ENCODE measurements around the gene NFIC.
A peak's percentile ranks its signal among the peaks of the same experiment; 100 is the strongest.
"Not testable (repeated sequence)": the region's sequence is repeated elsewhere in the genome, so short reads cannot be mapped to it uniquely, and the experiment has no call there.

NFIC gene

DNA sequence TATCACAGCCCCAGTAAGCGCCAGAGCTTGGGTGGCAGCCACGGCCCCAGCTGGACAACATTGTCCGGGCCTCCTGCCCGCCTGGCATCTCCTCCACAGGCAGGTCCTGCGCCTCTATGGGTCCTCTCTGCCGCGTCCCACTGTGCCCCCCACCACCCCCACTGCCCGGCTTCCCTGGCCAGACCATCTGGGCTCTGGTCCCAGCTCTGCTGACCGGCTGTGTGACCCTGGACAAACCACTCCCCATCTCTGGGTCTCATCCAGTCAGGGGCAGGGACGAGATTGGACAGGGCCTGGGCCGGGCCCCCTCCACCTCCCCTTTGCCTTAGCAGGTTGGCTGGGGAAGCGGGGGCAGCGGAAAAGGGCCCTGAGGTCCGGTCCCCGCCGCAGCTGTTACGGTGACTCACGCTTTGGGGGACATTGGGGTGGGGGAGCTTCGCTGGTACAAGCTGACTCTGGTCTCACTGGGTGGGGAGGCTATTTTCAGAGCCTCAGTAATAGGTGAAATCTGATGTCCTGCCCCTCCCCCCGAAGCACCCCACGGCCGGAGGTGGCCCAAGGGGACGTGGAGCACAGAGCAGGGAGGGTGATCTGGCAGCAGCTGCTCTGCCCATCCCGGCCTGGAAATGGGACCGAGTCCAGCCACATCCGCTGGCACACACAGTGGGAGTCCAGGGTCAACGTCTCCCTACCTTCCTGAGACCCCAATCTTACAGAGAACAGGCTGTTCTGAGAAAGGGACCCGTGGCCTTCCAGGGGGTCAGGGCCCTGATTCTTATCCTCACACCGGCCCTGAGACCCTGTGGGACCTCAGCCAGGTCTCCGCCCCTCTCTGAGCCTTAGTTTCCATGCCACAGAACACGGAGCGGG lies 9.1 kb downstream of the NFIC start:
- DNase-seq: peak; percentile 81

DNA sequence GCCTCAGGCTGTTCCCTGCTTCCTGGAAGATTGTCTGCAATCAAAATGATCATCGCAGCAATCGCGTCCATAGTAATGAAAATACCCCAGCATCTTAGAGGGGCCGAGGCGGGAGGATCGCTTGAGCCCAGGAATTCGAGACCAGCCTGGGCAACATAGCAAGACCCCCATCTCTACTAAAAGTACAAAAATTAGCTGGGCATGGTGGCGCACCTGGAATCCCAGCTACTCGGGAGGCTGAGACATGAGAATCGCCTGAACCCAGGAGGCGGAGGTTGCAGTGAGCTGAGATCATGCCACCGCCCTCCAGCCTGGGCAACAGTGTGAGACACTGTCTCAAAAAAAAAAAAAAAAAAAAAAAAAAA lies 9.7 kb downstream of the NFIC start:
- not testable (repeated sequence) for DNase-seq

DNA sequence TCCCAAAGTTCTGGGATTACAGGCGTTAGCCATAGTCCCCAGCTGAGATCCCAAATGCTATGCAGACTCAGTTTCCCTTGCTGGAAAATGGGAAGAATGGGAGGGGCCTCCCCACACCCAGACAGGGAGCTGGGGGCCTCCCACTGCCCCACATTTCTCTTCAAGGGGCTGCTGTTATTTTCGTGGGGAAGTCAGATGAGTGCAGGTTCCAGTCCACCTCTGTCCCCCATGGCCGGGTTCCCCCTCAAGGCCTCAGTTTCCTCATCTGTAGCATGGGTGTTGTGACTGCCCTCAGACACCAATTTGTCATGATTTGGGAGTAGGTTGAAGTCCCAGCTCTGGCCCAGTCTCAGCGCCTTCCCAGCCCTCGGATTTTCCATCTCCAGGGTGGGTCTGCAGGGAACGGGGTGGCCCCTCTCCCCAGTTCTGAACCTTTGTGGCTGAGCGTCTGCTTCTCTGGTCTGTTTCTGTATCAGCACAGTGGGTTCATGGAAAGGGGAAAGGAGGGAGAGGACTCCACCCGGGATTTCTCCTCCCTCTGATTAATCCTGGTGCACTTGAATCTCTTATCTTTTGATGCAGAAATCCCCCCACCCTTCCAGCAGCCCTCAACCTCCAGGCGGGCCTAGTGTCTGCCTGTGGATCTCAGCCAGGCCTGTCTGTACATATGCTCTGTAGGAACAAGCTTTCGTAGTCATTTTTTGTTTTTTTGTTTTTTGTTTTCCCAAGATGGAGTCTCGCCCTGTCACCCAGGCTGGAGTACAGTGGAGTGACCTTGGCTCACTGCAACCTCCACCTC lies 12.2 kb downstream of the NFIC start:
- peak; percentile 21 for DNase-seq

DNA sequence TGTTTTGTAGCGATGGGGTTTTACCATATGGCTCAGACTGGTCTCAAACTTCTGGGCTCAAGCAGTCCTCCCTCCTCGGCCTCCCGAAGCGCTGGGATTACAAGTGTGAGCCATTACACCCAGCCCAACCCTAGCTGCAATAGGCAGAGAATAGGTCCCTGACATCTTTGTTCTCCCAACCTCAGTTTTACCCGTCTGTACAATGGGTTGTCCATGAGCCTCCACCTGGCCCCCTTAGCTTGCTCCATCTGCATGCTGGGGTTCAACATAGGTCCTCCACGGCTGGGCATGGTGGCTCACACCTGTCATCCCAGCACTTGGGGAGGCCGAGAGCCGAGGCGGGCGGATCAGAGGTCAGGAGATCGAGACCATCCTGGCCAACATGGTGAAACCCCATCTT lies 14.4 kb downstream of the NFIC start:
- no peak for DNase-seq

DNA sequence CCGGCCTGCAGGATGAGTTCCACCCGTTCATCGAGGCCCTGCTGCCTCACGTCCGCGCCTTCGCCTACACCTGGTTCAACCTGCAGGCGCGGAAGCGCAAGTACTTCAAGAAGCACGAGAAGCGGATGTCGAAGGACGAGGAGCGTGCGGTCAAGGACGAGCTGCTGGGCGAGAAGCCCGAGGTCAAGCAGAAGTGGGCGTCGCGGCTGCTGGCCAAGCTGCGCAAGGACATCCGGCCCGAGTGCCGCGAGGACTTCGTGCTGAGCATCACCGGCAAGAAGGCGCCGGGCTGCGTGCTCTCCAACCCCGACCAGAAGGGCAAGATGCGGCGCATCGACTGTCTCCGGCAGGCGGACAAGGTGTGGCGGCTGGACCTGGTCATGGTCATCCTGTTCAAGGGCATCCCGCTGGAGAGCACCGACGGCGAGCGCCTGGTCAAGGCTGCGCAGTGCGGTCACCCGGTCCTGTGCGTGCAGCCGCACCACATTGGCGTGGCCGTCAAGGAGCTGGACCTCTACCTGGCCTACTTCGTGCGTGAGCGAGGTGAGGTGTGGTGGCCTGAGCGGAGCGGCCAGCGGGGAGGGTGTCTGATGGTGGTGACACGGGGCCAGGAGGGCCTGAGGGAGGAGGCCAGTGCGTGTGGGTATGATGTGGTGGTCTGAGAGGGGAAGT lies 15.5 kb downstream of the NFIC start:
- peak; percentile 14 for DNase-seq

DNA sequence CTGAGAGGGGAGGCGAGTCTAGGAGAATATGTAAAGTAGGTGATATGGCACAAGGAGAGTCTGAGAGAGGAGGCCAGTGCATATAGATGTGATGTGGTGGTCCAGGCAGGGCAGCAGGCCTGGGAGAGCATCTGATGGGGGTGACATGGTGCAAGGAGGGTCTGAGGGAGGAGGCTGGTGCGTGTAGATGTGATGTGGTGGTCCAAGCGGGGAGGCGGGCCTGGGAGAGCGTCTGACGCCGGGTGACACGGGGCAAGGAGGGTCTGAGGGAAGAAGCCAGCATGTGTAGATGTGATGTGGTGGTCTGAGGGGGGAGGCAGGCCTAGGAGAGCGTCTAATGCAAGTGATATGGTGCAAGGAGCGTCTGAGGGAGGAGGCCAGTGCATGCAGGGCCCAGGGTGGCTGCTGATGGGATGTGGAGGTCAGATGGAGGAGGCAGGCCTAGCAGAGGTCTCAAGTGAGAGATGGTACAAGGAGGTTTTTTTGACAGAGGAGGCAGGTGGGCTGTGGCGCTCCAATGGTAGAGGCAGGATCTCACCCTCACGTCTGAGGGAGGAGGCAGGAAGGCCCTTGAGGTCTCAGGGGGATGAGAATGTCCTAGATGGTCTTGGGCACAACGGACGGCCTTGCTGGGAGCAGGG lies 16.2 kb downstream of the NFIC start:
- no peak for DNase-seq

DNA sequence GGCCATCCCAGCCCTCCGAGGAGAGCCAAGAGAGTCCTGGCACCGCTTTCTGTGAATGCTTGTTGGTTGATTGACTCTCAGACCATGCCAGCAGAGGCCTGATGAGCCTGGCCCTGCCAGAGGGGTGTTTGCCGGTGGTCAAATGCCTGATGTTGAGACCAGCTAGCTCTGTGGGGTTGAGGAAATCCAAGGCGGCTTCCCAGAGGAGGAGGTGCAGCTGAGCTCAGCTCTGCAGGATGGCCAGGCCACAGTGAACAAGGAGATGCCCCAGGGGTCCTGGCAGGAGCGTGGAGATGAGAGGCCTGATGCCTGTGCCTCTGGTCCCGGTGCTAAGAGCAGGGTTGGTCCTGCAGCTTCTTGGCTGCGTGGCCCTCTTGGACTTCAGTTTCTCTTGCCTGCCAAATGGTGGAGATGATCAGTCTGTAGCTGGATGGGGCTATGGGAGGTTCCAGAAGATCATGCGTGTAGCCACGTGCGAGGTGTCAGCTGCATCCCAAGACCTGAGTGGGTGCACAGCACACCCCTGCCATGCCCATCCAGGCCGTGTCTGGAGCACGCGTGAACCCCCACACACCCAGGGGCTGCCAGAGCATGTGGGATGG lies 16.8 kb downstream of the NFIC start:
- DNase-seq: no peak

DNA sequence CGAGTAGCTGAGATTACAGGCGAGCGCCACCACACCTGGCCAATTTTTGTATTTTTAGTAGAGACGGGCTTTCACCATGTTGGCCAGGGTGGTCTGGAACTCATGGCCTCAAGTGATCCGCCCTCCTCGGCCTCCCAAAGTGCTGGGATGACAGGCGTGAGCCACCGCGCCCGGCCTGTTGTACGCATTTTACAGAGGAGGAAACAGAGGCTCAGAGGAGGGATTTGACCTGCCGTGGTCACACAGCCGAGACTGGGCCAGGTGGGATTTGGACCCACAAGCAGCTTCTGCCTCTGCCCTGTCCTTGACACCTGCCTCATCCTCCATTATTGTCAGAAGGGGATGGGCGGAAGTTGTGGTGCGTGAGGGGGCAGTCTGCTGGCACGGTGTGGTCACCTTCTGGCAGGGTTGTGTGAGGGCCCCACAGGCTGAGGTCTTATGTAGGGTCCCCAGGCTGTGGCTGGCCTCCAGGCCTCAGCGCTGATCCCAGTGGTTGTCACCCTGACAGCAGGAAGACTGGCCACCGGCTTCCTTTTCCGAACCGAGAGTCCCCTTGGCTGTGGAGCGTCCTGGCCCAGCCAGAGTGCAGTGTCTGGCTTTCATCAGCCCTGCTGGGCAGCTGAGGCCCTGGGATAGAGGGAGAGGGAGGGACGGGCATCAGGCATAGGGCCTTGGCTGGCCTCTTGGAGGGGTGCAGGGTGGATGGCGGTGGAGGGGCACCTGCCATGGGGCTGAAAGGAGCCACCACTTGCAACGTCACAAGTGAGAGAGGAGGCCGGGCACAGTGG lies 20.3 kb downstream of the NFIC start:
- DNase-seq: no peak

DNA sequence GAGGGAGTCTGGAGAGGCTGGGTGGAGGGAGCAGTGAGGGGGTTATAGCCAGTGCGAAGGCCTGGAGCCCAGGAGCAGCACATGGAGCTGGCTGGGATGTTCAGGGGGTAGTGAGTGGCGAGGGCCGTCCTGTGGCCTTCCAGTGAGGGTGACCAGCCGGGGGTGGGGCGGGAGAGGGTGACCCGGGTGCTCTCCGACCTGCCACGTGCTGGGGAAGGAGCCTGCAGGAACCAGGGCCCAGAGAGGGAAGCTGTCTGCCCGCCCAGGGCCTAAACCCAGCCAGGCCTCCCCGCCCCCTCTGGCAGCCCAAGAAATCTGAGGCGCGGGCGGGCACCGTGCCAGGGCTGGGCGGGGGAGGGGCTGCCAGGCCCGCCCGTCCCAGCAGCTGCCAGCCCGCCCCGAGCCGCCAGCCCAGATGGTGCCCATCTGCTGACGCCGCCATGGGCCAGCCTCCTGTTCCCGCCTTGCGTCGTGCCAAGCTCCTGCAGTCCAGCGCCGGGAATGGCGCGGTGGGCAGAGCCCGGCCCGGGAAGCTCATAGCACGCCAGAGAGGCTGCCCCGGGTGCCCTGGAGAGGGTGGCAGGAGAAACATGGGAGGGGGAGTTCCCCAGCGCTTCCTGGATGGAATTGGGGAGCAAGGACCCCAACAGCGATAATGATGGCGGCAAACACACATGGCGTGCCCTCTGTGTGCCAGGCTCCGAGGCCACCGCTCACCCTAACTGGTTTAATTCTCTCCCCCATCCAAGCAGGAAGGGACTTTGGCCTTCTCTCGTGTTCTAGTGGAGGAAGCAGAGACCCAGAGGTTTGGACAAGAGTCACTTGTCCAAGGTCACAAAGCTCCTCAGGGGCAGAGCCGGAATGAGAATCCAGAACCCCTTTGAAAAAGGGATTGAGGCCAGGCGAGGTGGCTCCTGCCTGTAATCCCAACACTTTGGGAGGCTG lies 21.5 kb downstream of the NFIC start:
- DNase-seq: peak; percentile 90

DNA sequence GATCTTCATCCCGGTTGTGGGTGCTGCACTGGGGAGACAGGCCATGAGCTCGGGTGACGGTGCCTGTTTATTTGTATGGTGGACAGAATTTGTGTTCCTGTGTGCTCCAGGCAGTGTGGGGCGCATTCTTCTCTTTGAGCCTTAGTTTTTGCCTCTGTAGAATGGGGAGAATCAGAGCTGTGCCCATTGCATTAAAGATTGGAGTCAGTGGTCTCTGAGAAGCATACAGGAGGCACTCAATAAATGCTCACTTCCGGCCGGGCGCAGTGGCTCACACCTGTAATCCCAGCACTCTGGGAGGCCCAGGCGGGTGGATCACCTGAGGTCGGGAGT lies 23.0 kb downstream of the NFIC start:
- DNase-seq: no peak

DNA sequence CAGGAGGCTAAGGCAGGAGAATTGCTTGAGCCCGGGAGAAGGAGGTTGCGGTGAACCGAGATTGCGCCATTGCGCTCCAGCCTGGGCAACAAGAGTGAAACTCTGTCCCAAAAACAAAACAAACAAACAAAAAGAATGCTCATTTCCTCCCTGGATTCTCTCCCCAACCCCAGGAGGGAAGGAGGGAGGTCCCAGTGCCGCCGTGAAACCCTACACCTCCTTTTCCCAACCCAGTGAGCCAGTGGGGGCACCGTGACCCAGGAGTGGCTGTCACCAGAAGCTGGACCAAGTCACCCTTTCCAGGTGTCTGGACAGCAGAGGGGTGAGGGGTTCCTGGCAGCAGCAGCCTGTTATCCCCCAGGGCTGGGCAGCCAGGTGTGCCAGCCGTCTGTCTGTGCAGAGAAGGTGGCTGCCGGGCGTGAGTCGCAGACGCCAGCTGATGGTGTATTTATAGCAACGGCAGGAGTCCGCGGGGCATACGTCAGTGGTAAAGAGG lies 23.5 kb downstream of the NFIC start:
- peak; percentile 54 for DNase-seq

DNA sequence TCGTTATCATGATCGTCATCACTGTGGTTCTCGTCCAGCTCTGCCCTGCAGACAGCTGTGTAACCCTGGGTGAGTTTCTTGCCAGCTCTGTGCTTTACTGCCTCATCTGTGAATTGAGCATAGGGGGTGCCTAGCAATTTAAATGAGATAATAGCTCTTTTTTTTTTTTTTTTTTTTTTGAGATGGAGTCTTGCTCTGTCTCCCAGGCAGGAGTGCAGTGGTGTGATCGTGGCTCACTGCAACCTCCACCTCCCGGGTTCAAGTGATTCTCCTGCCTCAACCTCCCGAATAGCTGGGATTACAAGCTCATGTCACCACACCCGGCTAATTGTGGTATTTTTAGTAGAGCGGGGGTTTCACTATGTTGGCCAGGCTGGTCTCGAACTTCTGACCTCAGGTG lies 25.5 kb downstream of the NFIC start:
- DNase-seq: not testable (repeated sequence)

DNA sequence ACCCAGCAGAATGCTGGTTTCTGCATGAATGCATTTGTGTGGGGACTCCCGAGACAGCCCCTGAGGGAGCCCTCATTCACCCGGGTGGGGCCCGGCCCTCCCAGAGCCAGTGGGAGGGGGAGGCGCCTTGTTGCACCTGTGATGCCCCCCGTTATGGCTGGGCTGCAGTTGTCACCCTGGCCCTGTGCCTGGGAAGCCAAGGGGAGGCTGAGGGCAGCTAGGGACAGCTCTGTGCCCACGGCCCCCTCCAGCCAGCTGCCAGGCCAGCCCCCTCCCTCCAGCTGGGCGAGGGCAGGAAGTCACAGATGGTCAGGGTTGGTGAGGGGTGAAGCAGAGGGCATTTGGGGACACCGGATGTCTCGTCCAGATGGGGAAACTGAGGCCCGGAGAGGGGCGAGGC lies 26.1 kb downstream of the NFIC start:
- DNase-seq: peak; percentile 79

DNA sequence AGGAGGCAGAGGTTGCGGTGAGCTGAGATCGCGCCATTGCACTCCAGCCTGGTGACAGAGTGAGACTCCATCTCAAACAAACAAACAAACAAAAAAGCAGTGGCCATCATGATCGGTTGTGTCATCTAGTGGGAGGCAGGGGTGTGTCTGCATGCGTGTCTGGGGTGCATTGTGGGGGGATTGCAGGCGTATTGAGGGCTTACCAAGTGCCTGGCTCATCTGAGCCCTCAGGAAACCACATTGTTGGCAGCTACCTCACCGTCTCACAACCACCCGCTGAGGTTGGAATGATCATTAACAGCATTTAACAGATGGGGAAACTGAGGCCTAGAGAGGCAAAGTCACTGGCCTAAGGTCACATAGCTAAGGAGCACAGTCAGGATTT lies 30.5 kb downstream of the NFIC start:
- DNase-seq: no peak

DNA sequence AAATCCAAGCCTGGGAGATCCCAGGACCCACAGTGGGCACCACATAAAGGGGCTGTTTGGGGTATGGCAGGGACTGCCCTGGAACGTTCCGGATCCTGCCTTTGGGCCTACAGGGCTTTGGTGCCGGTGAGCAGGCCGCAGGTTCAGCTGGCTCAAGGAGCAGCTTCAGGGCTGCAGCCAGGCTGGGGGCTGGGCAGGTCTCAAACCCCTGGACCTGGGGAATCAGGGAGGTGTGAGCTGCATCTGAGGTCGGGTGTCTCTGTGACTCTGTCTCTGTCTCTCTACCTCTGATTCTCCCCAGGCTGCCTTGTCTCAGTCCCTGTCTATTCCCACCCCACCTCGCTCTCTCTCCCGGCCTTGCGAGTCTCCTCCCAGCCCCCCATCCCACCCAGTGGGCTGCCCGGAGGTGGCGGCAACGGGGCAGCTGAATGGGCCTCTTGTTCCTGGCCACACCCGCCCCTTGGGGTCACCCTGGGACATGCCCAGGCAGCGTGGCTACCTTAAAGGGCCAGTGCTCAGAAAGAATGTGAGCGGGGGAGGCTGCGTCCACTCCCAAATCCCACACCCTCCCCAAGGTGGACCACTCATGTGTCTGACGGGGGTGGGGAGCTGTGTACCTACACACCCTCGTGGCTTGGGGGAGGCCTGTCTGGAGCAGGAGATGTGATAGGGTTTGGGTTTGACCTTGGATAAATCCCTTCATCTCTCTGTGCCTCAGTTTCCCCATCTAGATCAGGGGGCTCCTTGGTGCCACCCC lies 31.1 kb downstream of the NFIC start:
- DNase-seq: peak; percentile 55

DNA sequence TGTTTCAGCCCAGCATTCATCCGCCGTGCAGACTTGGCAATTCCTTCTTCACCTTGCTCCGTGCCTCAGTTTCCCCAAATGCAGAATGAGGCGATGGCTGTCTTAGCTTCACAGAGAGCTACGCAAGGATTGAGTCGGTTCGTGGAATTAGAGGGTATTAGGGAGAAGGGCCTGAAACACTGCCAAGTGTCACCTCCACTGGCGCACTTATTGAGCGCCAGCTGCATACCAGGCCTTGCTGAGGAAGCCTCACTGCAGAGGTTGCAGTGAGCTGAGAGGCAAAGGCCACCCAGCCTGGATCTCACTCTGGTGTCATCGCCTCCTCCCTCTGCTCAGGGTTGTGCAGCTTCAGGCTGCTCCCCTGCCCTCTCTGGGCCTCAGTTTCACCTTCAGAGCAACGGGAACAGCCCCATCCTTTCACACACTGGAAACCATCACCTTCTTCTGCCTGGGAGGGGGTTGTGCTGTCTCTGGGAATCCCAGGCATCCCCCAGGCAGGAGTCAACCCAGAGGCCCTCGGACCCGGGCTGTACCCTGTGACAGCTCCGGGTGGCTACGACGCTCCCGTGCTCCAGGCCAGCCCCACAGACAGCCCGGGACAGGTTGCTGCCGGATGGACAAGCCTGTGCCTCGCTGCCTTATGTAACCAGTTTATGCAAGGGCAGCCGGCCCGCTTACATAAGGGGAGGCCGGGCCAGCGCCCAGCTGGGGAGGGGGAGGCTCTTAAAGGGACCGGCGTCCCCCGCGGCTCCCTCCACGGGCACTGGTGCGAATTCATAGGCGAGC lies 31.9 kb downstream of the NFIC start:
- DNase-seq: peak; percentile 64

DNA sequence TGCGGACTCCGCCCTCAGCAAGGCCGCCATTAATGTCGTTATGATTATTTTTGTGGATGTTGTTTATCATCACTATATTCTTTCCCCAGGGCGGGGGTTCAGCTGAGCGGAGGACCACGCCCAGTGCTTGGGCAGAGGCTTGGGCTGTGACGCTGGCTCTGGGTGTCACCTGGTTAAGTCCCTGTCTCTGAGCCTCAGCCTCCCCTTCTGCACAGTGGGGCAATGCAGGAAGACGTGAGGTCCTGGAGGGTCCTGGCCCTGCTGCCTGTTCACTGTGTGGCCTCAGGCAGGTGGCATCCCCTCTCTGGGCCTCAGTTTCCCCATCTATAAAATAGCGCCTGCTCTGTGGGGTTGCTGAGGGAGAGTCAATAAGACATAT lies 32.5 kb downstream of the NFIC start:
- no peak for DNase-seq

DNA sequence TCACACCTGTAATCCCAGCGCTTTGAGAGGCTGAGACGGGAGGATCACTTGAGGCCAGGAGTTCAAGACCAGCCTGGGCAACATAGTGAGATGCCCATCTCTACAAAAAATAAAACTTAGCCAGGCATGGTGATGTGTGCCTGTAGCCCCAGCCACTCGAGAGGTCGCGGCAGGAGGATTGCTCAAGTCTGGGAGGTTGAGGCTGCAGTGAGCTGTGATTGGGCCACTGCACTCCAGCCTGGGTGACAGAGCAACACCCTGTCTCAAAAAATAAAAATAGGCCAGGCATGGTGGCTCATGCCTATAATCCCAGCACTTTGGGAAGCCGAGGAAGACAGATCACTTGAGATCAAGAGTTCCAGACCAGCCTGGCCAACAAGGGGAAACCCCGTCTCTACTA lies 32.9 kb downstream of the NFIC start:
- not testable (repeated sequence) for DNase-seq

All from femur (tissue), 1 donor.